Measurements from ENCODE around the gene SLC22A25. TPM values are rescaled to one million over a fixed set of nuclear protein-coding genes. Genes with fewer than 3 reads are reported as not detected.

The SLC22A25 gene
- polyA plus RNA-seq, 1 of the 3 experiments (the other 2 are of a cell fraction), result not detected

- ChIA-PET POLR2A (no interaction called here), CTCF (no interaction called here)
- no peaks in the 10 kb centered on the region for H3K79me2 ChIP-seq (ENCODE audit: insufficient read depth)
- no peaks in the 10 kb centered on the region for H4K20me1 ChIP-seq (ENCODE audit: insufficient read depth)
- no peak overlapping the region for H3K9ac ChIP-seq
- no peaks in the 10 kb centered on the region for H3K36me3 ChIP-seq (replicated peaks in 1 of 2; ENCODE audit: control insufficient read depth in 1 of 2, insufficient read depth in 2 of 2, low read length in 1 of 2)
- H3K9me3 ChIP-seq, result no peaks in the 10 kb centered on the region
- H3K4me1 ChIP-seq (ENCODE audit: control insufficient read depth in 1 of 2, insufficient read depth in 2 of 2, low read depth in 1 of 2, low read length in 1 of 2), result no peaks in the 10 kb centered on the region
- no peaks in the 10 kb centered on the region for H3K27me3 ChIP-seq (ENCODE audit: insufficient read depth)
- no peaks in the 10 kb centered on the region for H3K9me2 ChIP-seq
- no peak overlapping the region for H3K4me2 ChIP-seq
- H3F3A ChIP-seq (replicated peaks; ENCODE audit: insufficient read depth), result no peaks in the 10 kb centered on the region
- TF ChIP-seq SIN3A (IDR thresholded peaks at IDR 0.05; ENCODE audit: borderline replicate concordance, low read depth, low read length) (no peak), NFIC (IDR thresholded peaks at IDR 0.05; ENCODE audit: borderline replicate concordance) (no peak)
- no peak overlapping the region for H3K4me3 ChIP-seq (ENCODE audit: low read depth in 2 of 2, low read length in 1 of 2)
- no peak overlapping the region for H2AFZ ChIP-seq (ENCODE audit: low read depth)
- WGBS (ENCODE audit: low lambda C conversion rate), result 3% methylated on average over 5 of the region's 5 CpGs
- no peak overlapping the region for H3K27ac ChIP-seq (ENCODE audit: low read depth in 2 of 2, low read length in 1 of 2)
- no peak for DNase-seq
Measured at GRCh38 chr11:63242089-63242781, 1.2 kb downstream of the SLC22A25 start.

- no peaks in the 10 kb centered on the region for H3K4me1 ChIP-seq (ENCODE audit: control insufficient read depth in 1 of 2, insufficient read depth in 2 of 2, low read depth in 1 of 2, low read length in 1 of 2)
- DNase-seq, result no peak
- H3K79me2 ChIP-seq (ENCODE audit: insufficient read depth), result no peaks in the 10 kb centered on the region
- H3K4me2 ChIP-seq, result no peak overlapping the region
- CTCF ChIA-PET, result interaction anchor here (1.0 kb wide), 2 partner anchors 17 to 217 kb away, joined by 3 read pairs; no protein-coding TSS in a partner anchor
- H3F3A ChIP-seq (replicated peaks; ENCODE audit: insufficient read depth), result no peaks in the 10 kb centered on the region
- no peak for TF ChIP-seq MAX (IDR thresholded peaks at IDR 0.05; ENCODE audit: low read depth)
- no peak for TF ChIP-seq NFIC (IDR thresholded peaks at IDR 0.05; ENCODE audit: borderline replicate concordance)
- TF ChIP-seq USF2 (IDR thresholded peaks at IDR 0.05; ENCODE audit: borderline replicate concordance, low read depth, low read length), result no peak
- no peak for TF ChIP-seq ZBTB33 (IDR thresholded peaks at IDR 0.05; ENCODE audit: borderline replicate concordance, low read depth)
- no peak for TF ChIP-seq TCF12 (IDR thresholded peaks at IDR 0.05)
- no peak for TF ChIP-seq PBX3 (IDR thresholded peaks at IDR 0.05)
- TF ChIP-seq GABPA (IDR thresholded peaks at IDR 0.05; ENCODE audit: low read depth), result no peak
- TF ChIP-seq FOXJ3 (CRISPR knock-in tag; IDR thresholded peaks at IDR 0.05), result no peak
- TF ChIP-seq YY1 (IDR thresholded peaks at IDR 0.05; ENCODE audit: low read depth), result no peak
- no peak for TF ChIP-seq FOXM1 (IDR thresholded peaks at IDR 0.05; ENCODE audit: low read depth)
- TF ChIP-seq RAD21 (IDR thresholded peaks at IDR 0.05; ENCODE audit: low read length), result no peak
- TF ChIP-seq EZH2phosphoT487 (IDR thresholded peaks at IDR 0.05; ENCODE audit: borderline replicate concordance, low read depth), result no peak
- TF ChIP-seq FOSL2 (IDR thresholded peaks at IDR 0.05; ENCODE audit: borderline replicate concordance, low read depth), result no peak
- no peaks in the 10 kb centered on the region for H3K27me3 ChIP-seq (ENCODE audit: insufficient read depth)
- no peak overlapping the region for H2AFZ ChIP-seq (ENCODE audit: low read depth)
- H3K9me2 ChIP-seq, result no peaks in the 10 kb centered on the region
- H4K20me1 ChIP-seq (ENCODE audit: insufficient read depth), result no peaks in the 10 kb centered on the region
- H3K36me3 ChIP-seq (replicated peaks in 1 of 2; ENCODE audit: control insufficient read depth in 1 of 2, insufficient read depth in 2 of 2, low read length in 1 of 2), result no peaks in the 10 kb centered on the region
- H3K9ac ChIP-seq, result no peak overlapping the region
- POLR2A ChIA-PET, result no interaction called here
- no peak overlapping the region for H3K27ac ChIP-seq (ENCODE audit: low read depth in 2 of 2, low read length in 1 of 2)
- H3K4me3 ChIP-seq (ENCODE audit: low read depth in 2 of 2, low read length in 1 of 2), result no peak overlapping the region
- H3K9me3 ChIP-seq, result no peaks in the 10 kb centered on the region
Measured at GRCh38 chr11:63240791-63241379, 2.5 kb downstream of the SLC22A25 start.

All from SK-N-SH (cell line).